CD4-positive, alpha-beta T cell treated with Interleukin-4 for 4 hours (primary cell): ENCODE measurements around the gene CYB5RL.
"Not testable (repeated sequence)": the region's sequence is repeated elsewhere in the genome, so short reads cannot be mapped to it uniquely, and the experiment has no call there.

Experiments used
- DNase-seq: peaks from one replicate; pipeline ENCODE4 v3.0.0-alpha.2; 2020

Gene CYB5RL

GRCh38 chr1:54225378-54225777 is 25.5 kb upstream of the CYB5RL start:
- no peak for DNase-seq

- DNase-seq = no peak
Observed at GRCh38 chr1:54224233-54224632, 24.4 kb upstream of the CYB5RL start.

GRCh38 chr1:54223441-54224202 is 23.8 kb upstream of the CYB5RL start:
- DNase-seq = no peak

- no peak for DNase-seq
Observed at GRCh38 chr1:54222711-54223110, 22.9 kb upstream of the CYB5RL start.

- DNase-seq = no peak
Observed at GRCh38 chr1:54221867-54222484, 22.1 kb upstream of the CYB5RL start.

GRCh38 chr1:54221113-54221834 is 21.4 kb upstream of the CYB5RL start:
- DNase-seq = no peak

- DNase-seq = no peak
Observed at GRCh38 chr1:54220004-54220811, 20.4 kb upstream of the CYB5RL start.

GRCh38 chr1:54219688-54220003 is 19.8 kb upstream of the CYB5RL start:
- DNase-seq = no peak

GRCh38 chr1:54218883-54219687 is 19.3 kb upstream of the CYB5RL start:
- no peak for DNase-seq

GRCh38 chr1:54215523-54215922 is 15.7 kb upstream of the CYB5RL start:
- no peak for DNase-seq

GRCh38 chr1:54212872-54213271 is 13.0 kb upstream of the CYB5RL start:
- no peak for DNase-seq

GRCh38 chr1:54207896-54208295 is 8.1 kb upstream of the CYB5RL start:
- DNase-seq = not testable (repeated sequence)

- no peak for DNase-seq
Observed at GRCh38 chr1:54207287-54207686, 7.5 kb upstream of the CYB5RL start.

GRCh38 chr1:54204199-54204598 is 4.4 kb upstream of the CYB5RL start:
- DNase-seq = no peak

GRCh38 chr1:54200519-54200997 is 728 bp upstream of the CYB5RL start:
- DNase-seq = no peak

- no peak for DNase-seq
Observed at GRCh38 chr1:54199151-54199764, 572 bp downstream of the CYB5RL start.

- DNase-seq = no peak
Observed at GRCh38 chr1:54193453-54193852, 6.4 kb downstream of the CYB5RL start.

GRCh38 chr1:54191525-54191924 is 8.3 kb downstream of the CYB5RL start:
- no peak for DNase-seq

- no peak for DNase-seq
Observed at GRCh38 chr1:54190526-54190925, 9.3 kb downstream of the CYB5RL start.

GRCh38 chr1:54188291-54188690 is 11.5 kb downstream of the CYB5RL start:
- DNase-seq = no peak

- no peak for DNase-seq
Observed at GRCh38 chr1:54186056-54186455, 13.8 kb downstream of the CYB5RL start.
